SHP77 treated with DMSO at 0.1 percent for 48 hours (cell line): ENCODE data around the gene SRP9.
A peak's percentile ranks its signal among the peaks of the same experiment; 100 is the strongest.
"Not testable (repeated sequence)": the region's sequence is repeated elsewhere in the genome, so short reads cannot be mapped to it uniquely, and the experiment has no call there.

Experiments
- DNase-seq: peaks from one replicate; lab custom pipeline; 2025; lab: John Stamatoyannopoulos, UW

Gene SRP9

DNA sequence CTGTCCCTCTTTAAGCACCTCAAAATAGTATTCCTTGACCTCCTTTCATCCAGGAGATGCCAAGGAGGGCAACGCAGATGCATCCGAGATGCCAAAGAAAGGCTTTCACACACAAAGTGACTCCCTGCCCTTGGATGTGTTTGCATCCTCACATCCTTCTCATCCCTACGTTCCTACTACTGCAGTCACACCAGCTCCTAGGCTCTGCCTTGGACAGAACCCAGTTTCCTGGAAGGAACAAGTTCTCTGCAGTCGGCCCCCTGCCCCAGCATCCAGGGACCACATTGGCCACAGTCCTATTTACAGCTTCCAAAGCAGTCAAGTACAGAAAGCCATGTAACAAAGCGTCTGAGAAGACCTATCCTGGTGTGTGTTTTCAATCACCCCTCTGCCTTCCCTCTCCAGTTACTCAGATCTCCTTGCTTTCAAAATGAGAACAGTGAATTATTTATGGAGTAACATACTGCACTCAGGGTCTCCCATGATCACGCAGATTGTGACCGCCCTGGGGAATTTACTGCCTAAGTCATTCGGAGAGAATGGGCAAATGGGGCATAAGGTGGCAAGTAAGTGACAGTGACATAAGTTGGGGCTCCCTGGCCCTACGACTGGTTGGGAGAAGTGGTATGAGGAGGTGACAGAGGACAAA, 21.8 kb upstream of the SRP9 start:
- no peak for DNase-seq

- no peak for DNase-seq
Observed at GRCh38 chr1:225757927-225758656, 19.5 kb upstream of the SRP9 start.

GRCh38 chr1:225759972-225760371, 17.7 kb upstream of the SRP9 start:
- not testable (repeated sequence) for DNase-seq

DNA sequence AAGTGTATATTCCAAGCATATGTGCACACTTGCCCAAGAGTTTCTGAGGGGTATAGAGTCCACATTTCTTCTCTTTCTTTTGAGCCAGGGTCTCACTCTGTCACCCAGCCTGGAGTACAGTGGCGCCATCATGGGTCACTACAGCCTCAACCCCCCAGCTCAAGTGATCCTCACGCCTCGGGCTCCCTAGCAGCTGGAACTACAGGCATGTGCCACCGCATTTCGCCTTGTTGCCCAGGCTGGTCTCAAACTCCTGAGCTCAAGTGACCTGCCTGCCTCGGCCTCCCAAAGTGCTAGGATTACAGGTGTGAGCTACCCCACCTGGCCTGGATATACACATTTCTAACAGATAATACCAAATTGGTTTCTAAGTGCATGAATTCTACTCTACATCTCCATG, 17.1 kb upstream of the SRP9 start:
- no peak for DNase-seq

DNA sequence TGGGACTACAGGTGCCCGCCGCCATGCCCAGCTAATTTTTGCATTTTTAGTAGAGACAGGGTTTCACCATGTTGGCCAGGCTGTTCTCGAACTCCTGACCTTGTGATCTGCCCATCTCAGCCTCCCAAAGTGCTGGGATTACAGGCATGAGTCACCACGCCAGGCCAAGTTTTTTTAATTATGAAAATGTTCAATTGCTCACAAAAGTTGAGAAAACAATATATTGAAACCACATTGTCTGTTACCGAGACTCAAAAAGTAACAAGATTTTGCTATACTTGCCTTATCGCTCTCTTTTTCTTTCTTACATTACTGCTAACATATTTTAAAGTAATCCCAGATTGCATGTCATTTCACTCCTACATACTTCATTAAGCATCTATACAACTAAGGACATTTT, 16.2 kb upstream of the SRP9 start:
- not testable (repeated sequence) for DNase-seq

DNA sequence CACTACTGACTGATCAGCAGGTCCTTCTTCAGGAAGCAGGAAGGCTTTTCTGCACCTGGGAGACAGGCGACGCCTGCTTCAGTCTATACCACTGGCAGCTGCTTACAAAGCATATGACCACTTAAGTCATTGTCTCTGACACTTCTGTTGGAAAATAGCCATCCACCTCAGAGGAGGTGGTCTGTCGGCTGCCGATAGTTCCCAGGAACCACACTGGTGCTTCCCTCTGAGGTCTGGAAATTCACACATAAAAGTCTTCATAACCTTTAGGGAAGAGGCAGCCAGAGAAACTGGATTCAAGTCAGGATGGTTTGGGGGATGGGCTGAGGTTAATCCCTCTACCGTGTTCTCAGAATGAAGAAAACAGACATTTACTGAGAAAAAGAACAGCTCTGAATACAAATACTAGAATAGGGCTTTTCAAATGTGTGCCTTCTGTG, 15.6 kb upstream of the SRP9 start:
- no peak for DNase-seq

GRCh38 chr1:225762444-225762843, 15.2 kb upstream of the SRP9 start:
- DNase-seq, result no peak

DNA sequence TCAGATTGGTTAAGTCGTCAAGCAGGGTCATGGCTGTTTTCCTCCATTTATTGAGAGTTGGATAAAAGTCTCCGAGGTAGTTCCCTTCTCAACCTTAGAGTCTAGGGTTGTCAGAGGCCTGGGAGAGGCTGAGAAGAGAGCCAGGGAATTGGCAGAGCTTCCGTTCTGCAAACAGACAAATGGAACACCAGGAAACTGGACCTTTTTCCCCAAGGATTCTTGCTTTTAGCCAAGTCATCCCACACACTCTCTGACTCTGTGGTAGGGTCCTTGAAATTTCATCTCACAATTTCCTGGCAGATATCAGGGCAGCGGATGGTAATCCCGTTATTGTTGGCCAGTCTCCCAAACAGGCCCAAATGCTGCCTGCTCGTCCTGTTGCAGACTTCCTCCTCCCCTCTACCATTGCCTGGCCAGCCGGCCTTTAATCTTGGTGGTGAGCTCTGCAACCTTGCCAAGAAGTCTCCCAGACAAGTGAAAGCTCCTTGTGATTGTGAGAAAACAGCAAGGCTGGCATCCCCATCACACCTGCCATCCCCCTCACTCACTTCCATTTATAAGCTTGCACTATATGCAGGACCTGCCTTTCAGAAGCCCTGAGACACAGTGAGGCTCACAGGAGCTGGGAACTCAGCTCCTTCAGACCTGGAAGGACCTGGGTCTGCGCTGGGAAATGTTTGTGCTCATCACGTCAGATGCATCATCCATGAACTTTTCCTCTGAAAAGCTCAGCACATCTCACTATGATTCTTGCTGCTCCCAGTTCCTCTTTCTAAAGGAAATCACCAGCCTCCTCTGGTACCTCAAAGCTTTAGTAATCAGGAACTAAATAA, 13.7 kb upstream of the SRP9 start:
- no peak for DNase-seq

GRCh38 chr1:225765982-225766674, 11.5 kb upstream of the SRP9 start:
- no peak for DNase-seq

DNA sequence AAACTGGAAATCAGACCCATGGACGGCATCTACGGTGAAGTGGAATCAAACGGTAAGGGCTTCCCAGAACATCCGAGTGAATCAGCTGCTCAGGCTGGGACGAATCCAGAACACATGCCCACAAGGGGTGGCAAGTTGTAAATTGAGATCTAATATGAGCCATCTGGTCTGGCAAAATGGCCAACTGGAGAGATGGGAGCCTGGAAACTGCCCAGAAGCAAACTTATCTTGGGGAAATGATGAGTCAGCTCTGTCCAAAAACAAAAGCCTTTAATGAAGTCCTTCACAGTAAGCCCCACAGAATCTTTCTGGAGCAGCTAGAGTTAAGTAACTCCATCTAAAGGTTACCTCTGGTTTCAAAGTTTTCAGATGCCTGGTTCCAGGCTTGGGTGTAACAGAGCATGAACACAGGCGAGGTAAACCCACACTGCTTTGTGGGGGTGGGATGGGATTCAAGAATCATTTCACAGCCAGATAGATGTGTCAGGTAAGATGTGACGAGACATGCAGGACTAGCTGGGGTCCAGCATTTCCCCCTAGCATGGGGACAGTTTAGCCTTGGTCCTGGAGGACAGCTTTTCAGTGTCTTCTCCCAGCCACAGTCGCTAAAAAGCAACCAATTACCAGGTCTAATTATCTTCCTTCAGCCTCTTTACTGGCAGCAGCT, 10.5 kb upstream of the SRP9 start:
- no peak for DNase-seq

GRCh38 chr1:225767634-225768540, 9.7 kb upstream of the SRP9 start:
- DNase-seq, result no peak

DNA sequence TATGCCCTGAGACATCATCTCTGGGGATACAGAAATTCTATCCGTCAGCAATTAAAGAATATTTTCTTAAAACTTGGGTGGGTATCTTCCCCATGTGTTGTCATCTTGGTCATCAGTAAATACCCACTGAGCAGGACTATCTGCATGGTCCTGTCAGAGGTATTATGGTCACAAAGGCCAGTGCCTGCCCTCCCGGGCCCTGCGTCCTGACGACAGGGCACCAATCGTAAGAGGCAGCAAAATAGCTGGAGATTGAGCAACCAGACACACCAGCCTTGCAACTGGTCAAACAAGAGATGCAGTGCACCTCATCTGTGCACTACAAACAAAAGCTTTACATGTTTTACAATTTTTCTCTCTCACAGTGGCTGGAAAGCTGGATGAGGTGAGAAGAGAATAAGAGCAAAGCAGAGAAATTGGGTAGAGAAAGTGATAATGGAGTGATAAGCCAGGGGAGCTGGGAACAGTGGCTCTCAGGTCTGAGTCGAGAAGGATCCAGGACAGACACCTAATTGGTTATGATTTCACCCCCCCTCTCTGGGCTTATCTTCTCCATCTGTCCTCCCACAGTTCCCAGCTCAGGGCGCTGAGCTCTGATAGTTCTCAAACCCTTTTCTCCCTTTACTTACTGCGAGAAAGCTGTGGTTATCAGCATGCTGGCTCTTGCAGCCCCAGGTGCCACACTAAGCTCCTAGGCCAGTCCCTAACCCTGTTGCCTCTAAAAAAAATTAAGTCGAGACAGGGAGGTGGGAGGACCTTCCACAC, 8.8 kb upstream of the SRP9 start:
- no peak for DNase-seq

DNA sequence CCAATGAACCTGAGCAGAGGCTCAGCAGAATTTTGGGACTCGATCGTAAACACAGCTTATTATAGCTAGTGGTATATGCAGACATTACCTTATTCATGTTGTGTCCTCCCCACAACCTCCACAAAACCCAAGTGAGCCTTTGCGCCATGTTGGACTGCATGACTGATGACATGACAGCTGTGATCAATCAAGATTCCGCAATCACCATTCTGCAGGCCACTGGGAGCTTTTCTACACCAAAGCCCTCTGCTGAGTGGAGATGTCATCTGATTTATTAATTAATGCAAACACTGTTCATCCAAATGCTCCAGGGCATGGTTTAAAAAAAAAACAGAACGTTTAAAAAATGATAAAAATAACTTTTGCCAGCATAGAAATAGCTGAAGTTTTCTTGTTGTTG, 7.9 kb upstream of the SRP9 start:
- no peak for DNase-seq

GRCh38 chr1:225770561-225771248, 6.9 kb upstream of the SRP9 start:
- no peak for DNase-seq

GRCh38 chr1:225771661-225772322, 5.8 kb upstream of the SRP9 start:
- DNase-seq, result no peak

DNA sequence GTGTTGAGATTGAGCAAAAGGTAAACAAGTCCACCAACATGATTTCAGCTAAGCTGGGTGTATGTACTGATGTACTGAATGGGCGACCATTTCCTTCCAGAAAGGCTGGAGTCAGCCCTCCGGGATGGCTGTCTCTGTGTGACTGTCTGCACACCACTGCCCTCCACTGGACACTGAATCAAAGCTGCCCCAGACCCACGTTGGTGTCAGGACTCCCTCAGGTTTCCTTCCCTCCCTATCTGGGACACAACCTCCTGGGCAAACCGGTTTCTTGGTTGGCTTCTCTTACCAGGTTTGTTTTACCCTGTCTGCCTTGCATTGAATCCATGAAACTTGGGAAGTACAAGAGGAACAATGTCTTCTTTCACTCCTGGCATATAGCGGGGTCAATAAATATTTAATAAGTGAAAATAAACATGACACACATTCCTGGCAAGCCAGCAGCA, 5.3 kb upstream of the SRP9 start:
- DNase-seq, result peak; percentile 61

DNA sequence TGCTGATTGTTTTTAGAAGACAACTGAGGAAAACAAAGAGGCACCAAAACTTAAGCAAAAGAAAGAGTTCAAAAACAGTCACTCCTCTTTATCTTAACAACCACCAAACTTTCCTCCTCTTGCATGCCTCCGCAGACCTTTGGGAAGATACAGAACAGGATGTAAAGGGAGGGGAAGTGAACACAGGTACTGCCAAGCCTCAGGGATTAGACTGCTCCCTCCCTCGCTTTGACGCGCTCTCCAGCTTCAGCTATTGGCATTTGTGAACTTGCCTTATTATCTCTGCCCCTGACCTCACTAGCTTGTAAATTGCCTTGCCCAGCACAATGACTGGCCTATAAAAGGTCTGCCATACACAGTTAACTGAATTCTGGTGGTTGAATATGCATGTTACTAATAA, 4.8 kb upstream of the SRP9 start:
- no peak for DNase-seq

DNA sequence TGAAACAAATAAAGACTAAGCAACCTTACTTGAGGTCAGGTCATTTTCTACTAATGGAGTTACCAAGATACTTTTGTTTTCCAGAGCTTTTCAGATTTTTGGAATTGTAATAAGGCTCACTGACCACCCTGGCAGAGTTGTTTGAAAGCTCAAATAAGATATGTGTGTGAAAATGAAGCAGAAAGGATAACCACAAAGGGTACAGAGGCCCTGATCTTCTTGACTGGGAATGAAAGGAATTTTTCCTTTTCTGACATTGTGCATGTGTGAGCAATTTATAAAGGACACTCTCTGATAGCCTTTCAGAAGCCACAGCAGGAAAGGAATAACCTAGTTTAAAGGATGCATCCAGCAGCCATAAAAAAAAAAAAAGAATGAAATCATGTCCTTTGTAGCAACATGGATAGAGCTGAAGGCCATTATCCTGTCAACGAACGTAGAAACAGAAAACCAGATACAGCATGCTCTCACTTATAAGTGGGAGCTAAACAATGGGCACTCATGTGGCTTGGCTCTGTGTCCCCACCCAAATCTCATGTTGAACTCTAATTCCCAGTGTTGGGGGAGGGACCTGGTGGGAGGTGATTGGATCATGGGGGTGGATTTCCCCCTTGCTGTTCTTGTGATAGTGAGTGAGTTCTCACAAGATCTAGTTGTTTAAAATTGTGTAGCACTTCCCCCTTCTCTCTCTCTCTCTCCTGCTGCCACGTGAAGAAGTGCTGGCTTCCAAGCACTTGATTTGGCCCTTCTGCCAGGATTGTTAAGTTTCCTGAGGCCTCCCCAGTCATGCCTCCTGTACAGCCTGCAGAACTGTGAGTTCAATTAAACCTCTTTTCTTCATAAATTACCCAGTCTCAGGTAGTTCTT, 3.1 kb upstream of the SRP9 start:
- no peak for DNase-seq
